ENCODE measurements around the gene ODF2L. TPM values are rescaled to one million over a fixed set of nuclear protein-coding genes. Genes with fewer than 3 reads are reported as not detected.

The ODF2L gene
- total RNA-seq, 1 donor from 2014 or later, result 5.1 TPM

GRCh38 chr1:86339014-86339812 lies 56.9 kb downstream of the ODF2L start:
- ATAC-seq (no peak), DNase-seq (ENCODE audit: missing footprints) (no peak)
- intact Hi-C loops (cut with DNase I), result no loop called here

- intact Hi-C loops (cut with DNase I), result no loop called here
- DNase-seq (ENCODE audit: missing footprints) (no peak), ATAC-seq (no peak)
Measured at GRCh38 chr1:86335916-86336315, 60.2 kb downstream of the ODF2L start.

GRCh38 chr1:86325264-86325663 lies 70.9 kb downstream of the ODF2L start:
- ATAC-seq (no peak), DNase-seq (ENCODE audit: missing footprints) (no peak)
- intact Hi-C loops (cut with DNase I), result no loop called here

- no peak for DNase-seq (ENCODE audit: missing footprints)
- ATAC-seq, result no peak
Measured at GRCh38 chr1:86324130-86324822, 71.8 kb downstream of the ODF2L start.

GRCh38 chr1:86322241-86322640 lies 73.9 kb downstream of the ODF2L start:
- intact Hi-C loops (cut with DNase I), result no loop called here
- no peak for DNase-seq (ENCODE audit: missing footprints)
- ATAC-seq, result no peak

More at GRCh38 chr1:86324130-86324822, 71.8 kb downstream of the ODF2L start:
- intact Hi-C loops (cut with DNase I), result no loop called here

GRCh38 chr1:86318436-86318835 lies 77.7 kb downstream of the ODF2L start:
- ATAC-seq, result no peak
- intact Hi-C loops (cut with DNase I), result no loop called here

GRCh38 chr1:86317926-86318325 lies 78.2 kb downstream of the ODF2L start:
- intact Hi-C loops (cut with DNase I), result no loop called here
- DNase-seq (ENCODE audit: missing footprints), result no peak
- ATAC-seq, result no peak

More at GRCh38 chr1:86318436-86318835, 77.7 kb downstream of the ODF2L start:
- DNase-seq (ENCODE audit: missing footprints), result no peak

- intact Hi-C loops (cut with DNase I), result no loop called here
- ATAC-seq (no peak), DNase-seq (ENCODE audit: missing footprints) (no peak)
Measured at GRCh38 chr1:86305731-86306130, 90.4 kb downstream of the ODF2L start.

- intact Hi-C loops (cut with DNase I), result no loop called here
- DNase-seq (ENCODE audit: missing footprints) (no peak), ATAC-seq (no peak)
Measured at GRCh38 chr1:86303041-86303690, 93.0 kb downstream of the ODF2L start.

Small RNAs within 50 kb of the gene (microRNA-seq; reads per million reads assigned to microRNA genes)
- gene MIR7856, result not detected

Other genes with a start within 250 kb of the ODF2L start
- gene COL24A1, start 239.6 kb downstream of the ODF2L start, total RNA-seq, result 1.6 TPM
- gene CLCA2, start 27.8 kb upstream of the ODF2L start, total RNA-seq, result 0.05 TPM
- gene CLCA1, start 72.6 kb upstream of the ODF2L start, total RNA-seq, result not detected
- gene CLCA4, start 150.8 kb upstream of the ODF2L start, total RNA-seq, result not detected

All from Right ventricle myocardium inferior (tissue), 1 donor.